GM18526 (cell line): Measurements from ENCODE around the gene GABRD.

Experiments used
- POLR2A ChIP-seq: IDR thresholded peaks from 3 replicates; pipeline ENCODE4 v1.6.1; 2011; ENCODE audit not compliant: insufficient read length; ENCODE audit errors: extremely low read depth

GABRD gene

GRCh38 chr1:2042830-2043773, 24.0 kb downstream of the GABRD start:
- TF ChIP-seq POLR2A = no peak

GRCh38 chr1:2043886-2044285, 24.7 kb downstream of the GABRD start:
- no peak for TF ChIP-seq POLR2A

GRCh38 chr1:2044510-2045319, 25.6 kb downstream of the GABRD start:
- TF ChIP-seq POLR2A = no peak

GRCh38 chr1:2045468-2046173, 26.5 kb downstream of the GABRD start:
- TF ChIP-seq POLR2A = no peak

GRCh38 chr1:2046174-2046917, 27.2 kb downstream of the GABRD start:
- TF ChIP-seq POLR2A = no peak

GRCh38 chr1:2046953-2047748, 28.0 kb downstream of the GABRD start:
- TF ChIP-seq POLR2A = no peak

GRCh38 chr1:2047749-2048729, 28.9 kb downstream of the GABRD start:
- TF ChIP-seq POLR2A = no peak

- TF ChIP-seq POLR2A = no peak
These were observed 30.1 kb downstream of the GABRD start for GRCh38 chr1:2049225-2049717.

GRCh38 chr1:2049718-2050431, 30.7 kb downstream of the GABRD start, which contains the start of gene PRKCZ:
Gene PRKCZ, plus strand, starts transcription at chr1:2050411. Its CDS starts 220 bp downstream, at chr1:2050631.
- TF ChIP-seq POLR2A = no peak

GRCh38 chr1:2050461-2050792, 31.3 kb downstream of the GABRD start:
- no peak for TF ChIP-seq POLR2A

- no peak for TF ChIP-seq POLR2A
These were observed 31.9 kb downstream of the GABRD start for GRCh38 chr1:2050793-2051682.

GRCh38 chr1:2052054-2052679, 33.0 kb downstream of the GABRD start:
- no peak for TF ChIP-seq POLR2A
